GM21786 (cell line): ENCODE results near the gene RFPL4A.

Experiments used
- ATAC-seq: cut with Tn5 transposase; IDR thresholded peaks from one replicate; pipeline ENCODE4 v1.9.1; 2021; ENCODE audit not compliant: unreplicated experiment

Gene RFPL4A

GRCh38 chr19:55801416-55801815 is 42.5 kb downstream of the RFPL4A start:
- no peak for ATAC-seq

- ATAC-seq = no peak
Measured at GRCh38 chr19:55802281-55802680, 43.4 kb downstream of the RFPL4A start.

- ATAC-seq = no peak
Measured at GRCh38 chr19:55809381-55810058, 50.6 kb downstream of the RFPL4A start.

- no peak for ATAC-seq
Measured at GRCh38 chr19:55811340-55811739, 52.4 kb downstream of the RFPL4A start.

GRCh38 chr19:55812449-55812848 is 53.6 kb downstream of the RFPL4A start:
- no peak for ATAC-seq
